ENCODE data around the gene CDC42EP3. TPM values are rescaled to one million over a fixed set of nuclear protein-coding genes. Genes with fewer than 3 reads are reported as not detected.

Gene CDC42EP3
- total and polyA plus RNA-seq, 2 experiments from 2014 or later = 31.4 TPM

DNA sequence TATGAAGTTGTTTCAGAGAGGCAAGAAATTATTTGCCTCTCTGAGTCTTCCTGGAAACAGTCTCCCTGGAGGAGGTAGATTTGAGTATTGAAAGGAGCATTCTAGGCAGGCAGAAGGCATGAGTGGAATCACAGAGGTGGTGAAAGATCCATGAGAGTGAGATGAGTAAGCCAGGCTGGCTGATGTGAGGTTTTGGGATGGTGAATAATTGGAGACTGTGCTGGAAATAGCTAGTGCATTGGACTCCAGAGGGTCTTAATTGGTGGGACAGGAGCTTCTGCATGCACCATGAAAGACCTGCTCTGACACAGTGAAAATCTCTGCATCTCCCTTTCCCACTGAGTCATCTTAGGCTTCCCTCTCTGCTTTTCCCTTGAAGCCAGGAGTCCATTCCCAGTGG, 46.3 kb downstream of the CDC42EP3 start (continued):
- no peak for TF ChIP-seq ZNF462 (CRISPR knock-in tag; IDR thresholded peaks at IDR 0.05)
- no peak for TF ChIP-seq EZH2 (IDR thresholded peaks at IDR 0.05; ENCODE audit: low read depth, unreplicated experiment)

- Mint-ChIP-seq H3K4me3 (no peak overlapping the region), H3K36me3 (ENCODE audit: low read depth) (no peaks in the 10 kb centered on the region; the same call in 2 of the 3 replicates), H3K27ac (no peak overlapping the region), H3K9me3 (no peaks in the 10 kb centered on the region), H3K4me1 (no peaks in the 10 kb centered on the region), H3K27me3 (ENCODE audit: insufficient read depth, low read depth, poor library complexity) (no peaks in the 10 kb centered on the region)
- Histone ChIP-seq H2AFZ (no peak overlapping the region), H3F3A (replicated peaks; ENCODE audit: low read depth) (no peaks in the 10 kb centered on the region), H3K79me2 (replicated peaks; ENCODE audit: insufficient read depth) (no peaks in the 10 kb centered on the region), H3K27me3 (ENCODE audit: insufficient read depth) (no peaks in the 10 kb centered on the region), H4K20me1 (replicated peaks; ENCODE audit: insufficient read depth) (no peaks in the 10 kb centered on the region), H3K9me2 (ENCODE audit: insufficient read depth) (peaks cover 3% of the 10 kb centered on the region; the same call in 1 of the 2 replicates), H3K4me3 (no peak overlapping the region), H3K36me3 (ENCODE audit: insufficient read depth) (no peaks in the 10 kb centered on the region), H3K4me2 (no peak overlapping the region), H3K4me1 (ENCODE audit: insufficient read depth) (no peaks in the 10 kb centered on the region), H3K27ac (ENCODE audit: low read depth) (no peak overlapping the region)
- ATAC-seq (no peak), DNase-seq (ENCODE audit: low spot score) (no peak)
- TF ChIP-seq CREB1 (CRISPR knock-in tag; IDR thresholded peaks at IDR 0.05; ENCODE audit: low read depth) = no peak
- TF ChIP-seq, protein P1, sequence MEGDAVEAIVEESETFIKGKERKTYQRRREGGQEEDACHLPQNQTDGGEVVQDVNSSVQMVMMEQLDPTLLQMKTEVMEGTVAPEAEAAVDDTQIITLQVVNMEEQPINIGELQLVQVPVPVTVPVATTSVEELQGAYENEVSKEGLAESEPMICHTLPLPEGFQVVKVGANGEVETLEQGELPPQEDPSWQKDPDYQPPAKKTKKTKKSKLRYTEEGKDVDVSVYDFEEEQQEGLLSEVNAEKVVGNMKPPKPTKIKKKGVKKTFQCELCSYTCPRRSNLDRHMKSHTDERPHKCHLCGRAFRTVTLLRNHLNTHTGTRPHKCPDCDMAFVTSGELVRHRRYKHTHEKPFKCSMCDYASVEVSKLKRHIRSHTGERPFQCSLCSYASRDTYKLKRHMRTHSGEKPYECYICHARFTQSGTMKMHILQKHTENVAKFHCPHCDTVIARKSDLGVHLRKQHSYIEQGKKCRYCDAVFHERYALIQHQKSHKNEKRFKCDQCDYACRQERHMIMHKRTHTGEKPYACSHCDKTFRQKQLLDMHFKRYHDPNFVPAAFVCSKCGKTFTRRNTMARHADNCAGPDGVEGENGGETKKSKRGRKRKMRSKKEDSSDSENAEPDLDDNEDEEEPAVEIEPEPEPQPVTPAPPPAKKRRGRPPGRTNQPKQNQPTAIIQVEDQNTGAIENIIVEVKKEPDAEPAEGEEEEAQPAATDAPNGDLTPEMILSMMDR (conservative IDR thresholded peaks at IDR 0.05; ENCODE audit: low read depth in 2 of 2) = no peak
- no peak for TF ChIP-seq POLR2AphosphoS5 (IDR thresholded peaks at IDR 0.05; ENCODE audit: low read depth)
- TF ChIP-seq ZNF114 (CRISPR knock-in tag; IDR thresholded peaks at IDR 0.05) = no peak
- TF ChIP-seq REST (IDR thresholded peaks at IDR 0.05; ENCODE audit: unreplicated experiment) = no peak
- no peak for TF ChIP-seq JUNB (IDR thresholded peaks at IDR 0.05; ENCODE audit: unreplicated experiment)
- TF ChIP-seq NANOG (IDR thresholded peaks at IDR 0.05; ENCODE audit: borderline replicate concordance) = no peak
These were observed 47.2 kb downstream of the CDC42EP3 start for GRCh38 chr2:37623971-37624900.
